GM19372 (cell line): ENCODE data around the gene HES6.
A peak's percentile ranks its signal among the peaks of the same experiment; 100 is the strongest.

ENCODE experiments used
- ATAC-seq: cut with Tn5 transposase; IDR thresholded peaks from one replicate; pipeline ENCODE4 v1.9.1; 2021; ENCODE audit warnings: mild to moderate bottlenecking, low read depth, moderate library complexity; ENCODE audit not compliant: unreplicated experiment

Gene HES6

GRCh38 chr2:238256111-238256510 lies 16.3 kb upstream of the HES6 start:
- no peak for ATAC-seq

- no peak for ATAC-seq
These were observed 15.8 kb upstream of the HES6 start for GRCh38 chr2:238255636-238256035.

GRCh38 chr2:238255151-238255551 lies 15.3 kb upstream of the HES6 start:
- no peak for ATAC-seq

GRCh38 chr2:238254095-238254723 lies 14.4 kb upstream of the HES6 start:
- ATAC-seq: no peak

GRCh38 chr2:238252766-238253630 lies 13.2 kb upstream of the HES6 start:
- no peak for ATAC-seq

- ATAC-seq: no peak
These were observed 12.1 kb upstream of the HES6 start for GRCh38 chr2:238251986-238252385.

- no peak for ATAC-seq
These were observed 11.5 kb upstream of the HES6 start for GRCh38 chr2:238251331-238251730.

GRCh38 chr2:238250896-238251295 lies 11.1 kb upstream of the HES6 start:
- no peak for ATAC-seq

GRCh38 chr2:238247841-238248453 lies 8.1 kb upstream of the HES6 start:
- ATAC-seq: no peak

- no peak for ATAC-seq
These were observed 7.4 kb upstream of the HES6 start for GRCh38 chr2:238247002-238247822.

- ATAC-seq: no peak
These were observed 4.3 kb upstream of the HES6 start for GRCh38 chr2:238244151-238244550.

- no peak for ATAC-seq
These were observed 3.7 kb upstream of the HES6 start for GRCh38 chr2:238243496-238244076.

- ATAC-seq: no peak
These were observed 3.1 kb upstream of the HES6 start for GRCh38 chr2:238242731-238243495.

- no peak for ATAC-seq
These were observed 2.1 kb upstream of the HES6 start for GRCh38 chr2:238241970-238242369.

- no peak for ATAC-seq
These were observed 1.2 kb upstream of the HES6 start for GRCh38 chr2:238240757-238241711.

GRCh38 chr2:238239543-238239862 lies 335 bp downstream of the HES6 start:
- ATAC-seq: peak; percentile 20

- ATAC-seq: no peak
These were observed 884 bp downstream of the HES6 start for GRCh38 chr2:238238766-238239542.

- ATAC-seq: no peak
These were observed 1.5 kb downstream of the HES6 start for GRCh38 chr2:238238311-238238765.
